ENCODE results near the gene RNF133.

GRCh38 chr7:122651451-122651850 is 47.5 kb downstream of the RNF133 start:
- TF ChIP-seq CTCF (IDR thresholded peaks at IDR 0.05; ENCODE audit: borderline replicate concordance, extremely low read depth, low read length, poor library complexity, severe bottlenecking): no peak
- TF ChIP-seq EZH2 (IDR thresholded peaks at IDR 0.05; ENCODE audit: borderline replicate concordance, low read depth, low read length, severe bottlenecking): no peak

Measured in DND-41 (cell line).